CD4-positive, alpha-beta T cell treated with Interleukin-15 for 4 hours (primary cell): Measurements from ENCODE around the gene PSD2.

Source experiments
- DNase-seq: peaks from one replicate; pipeline ENCODE4 v3.0.0-alpha.2; 2020; ENCODE audit warnings: low spot score

PSD2 gene

DNA sequence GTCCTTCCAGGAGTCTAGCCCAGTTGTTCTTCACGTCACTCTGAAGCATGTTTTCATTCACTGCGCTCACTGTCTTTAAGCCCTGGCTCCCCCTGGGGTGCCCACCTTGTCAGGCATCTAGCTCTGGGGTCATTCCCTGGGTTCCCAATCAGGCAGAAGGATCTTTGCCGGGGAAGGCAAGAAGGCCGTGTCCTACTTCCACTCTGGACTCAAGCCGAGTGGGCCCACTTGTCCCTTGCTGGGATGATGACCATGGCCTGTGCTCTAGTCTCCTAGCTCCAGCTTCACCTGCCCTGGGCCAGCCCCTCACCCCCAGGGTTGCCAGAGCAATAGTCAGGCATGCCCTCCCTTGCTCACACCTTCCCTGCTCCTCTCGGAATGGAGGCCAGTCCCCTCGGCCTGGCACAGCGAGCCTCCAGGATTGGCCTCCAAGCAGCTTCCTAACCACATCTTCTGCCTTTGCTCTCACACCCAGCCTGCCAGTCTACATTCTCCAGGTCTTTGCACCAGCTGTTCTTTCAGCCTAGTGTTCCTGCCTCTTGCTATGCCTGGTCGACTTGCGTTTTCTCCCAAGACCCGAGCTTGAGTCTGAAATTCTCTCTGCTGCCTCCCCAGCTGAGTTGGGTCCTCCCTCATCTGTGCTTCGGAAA lies 32.2 kb upstream of the PSD2 start:
- DNase-seq, result no peak

DNA sequence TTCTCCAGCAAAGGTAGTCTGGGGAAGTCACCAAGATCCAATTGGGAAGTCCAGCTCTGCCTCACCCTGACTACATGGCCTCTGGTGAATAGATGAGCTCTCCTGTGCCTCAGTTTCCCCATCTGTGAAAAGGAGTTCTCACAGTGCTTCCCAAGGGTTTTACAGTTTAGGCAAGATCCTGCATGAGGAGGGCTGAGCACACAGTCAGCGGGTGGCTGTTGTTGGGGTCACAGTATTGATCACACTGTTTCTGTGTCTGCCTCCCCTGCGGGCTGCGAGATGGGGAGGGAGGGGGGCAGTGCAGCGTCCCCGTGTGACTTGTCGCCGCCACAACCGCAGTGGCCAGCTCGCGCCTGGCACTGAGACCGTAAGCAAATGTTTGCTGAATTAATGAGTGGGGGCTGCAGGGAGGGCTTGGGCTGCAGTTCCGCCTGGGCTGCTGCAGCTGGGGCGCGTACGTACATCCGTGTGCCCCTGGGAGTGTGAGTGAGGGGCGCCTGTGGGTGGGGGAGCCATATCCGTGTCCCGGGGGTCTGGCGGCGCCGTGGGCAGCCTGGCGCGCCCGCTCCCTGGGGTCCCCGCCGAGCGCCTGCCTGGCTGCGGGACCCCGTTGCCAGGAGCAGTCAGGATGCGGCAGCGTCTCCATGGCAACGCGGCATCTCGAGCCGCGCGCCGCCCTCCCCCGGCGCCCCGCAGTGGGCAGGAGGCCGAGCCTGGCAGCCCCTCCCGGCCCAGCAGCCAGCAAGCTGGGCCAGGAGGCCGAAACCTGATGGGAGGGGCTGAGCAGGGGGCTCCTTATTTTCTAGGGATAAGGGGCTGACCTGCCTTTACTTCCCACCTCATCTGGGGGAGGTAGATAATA lies 31.4 kb upstream of the PSD2 start:
- no peak for DNase-seq

DNA sequence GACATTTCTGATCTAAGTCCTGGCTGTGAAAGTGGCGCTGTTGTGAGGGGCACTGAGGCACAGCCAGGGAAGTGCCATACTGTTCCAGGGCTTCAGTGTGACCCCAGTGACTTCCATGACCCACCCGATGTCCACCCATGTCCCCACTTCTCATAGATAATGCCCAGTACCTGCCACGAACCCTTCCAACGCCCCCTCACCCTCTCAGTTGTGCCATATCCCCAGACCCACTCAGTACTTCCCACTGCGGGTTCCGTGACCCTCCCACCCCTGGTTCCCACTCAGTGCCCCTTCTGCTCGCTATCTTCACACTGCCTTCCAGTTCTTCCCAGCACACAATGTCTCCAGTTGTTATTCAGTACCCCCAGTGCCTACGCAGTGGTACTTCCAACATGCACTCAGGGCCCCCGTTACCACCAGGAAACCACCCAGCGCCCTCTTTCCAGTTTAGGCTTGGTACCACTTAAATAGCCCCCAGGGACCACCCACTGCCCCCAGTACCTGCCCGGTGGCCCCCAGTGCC lies 30.7 kb upstream of the PSD2 start:
- no peak for DNase-seq

DNA sequence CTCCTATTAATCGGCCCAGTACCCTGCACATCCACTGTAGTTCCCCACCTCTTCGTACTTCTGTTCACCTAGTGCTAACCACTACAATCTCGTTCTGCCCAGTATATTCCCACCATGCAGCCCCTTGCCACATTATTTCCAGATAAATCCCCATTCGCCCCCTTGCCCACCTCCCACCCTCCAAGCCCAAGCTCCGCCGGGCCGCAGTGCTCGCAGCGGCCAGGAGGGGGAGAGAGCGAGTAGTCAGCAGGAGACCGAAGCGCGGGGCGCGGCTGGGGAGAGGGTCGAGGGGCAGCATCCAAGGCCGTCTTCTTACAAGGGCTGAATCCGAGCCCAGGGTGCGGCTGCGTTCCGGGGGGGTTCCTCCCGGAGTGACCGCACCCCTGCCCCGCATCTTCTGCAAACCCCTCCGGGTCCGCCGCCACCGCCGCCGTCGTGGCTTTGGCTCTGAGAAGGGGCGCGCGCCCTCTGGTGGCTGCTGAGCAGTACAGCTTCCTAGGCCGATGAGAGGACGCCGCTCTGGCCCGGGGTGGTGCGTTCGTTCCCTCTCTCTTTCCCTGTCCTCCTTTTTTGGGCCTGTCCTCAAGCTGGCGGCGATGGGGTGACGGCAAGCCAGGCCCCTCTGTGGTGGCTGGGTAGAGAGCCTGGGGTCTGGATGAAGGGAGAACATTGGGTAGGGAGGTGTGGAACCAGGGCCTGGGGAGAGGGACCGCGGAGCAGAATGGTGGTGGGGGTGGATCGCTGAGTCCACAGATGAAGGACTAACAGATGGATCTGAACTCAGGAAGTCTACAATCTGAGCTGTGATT lies 30.0 kb upstream of the PSD2 start:
- DNase-seq, result peak; percentile 77

DNA sequence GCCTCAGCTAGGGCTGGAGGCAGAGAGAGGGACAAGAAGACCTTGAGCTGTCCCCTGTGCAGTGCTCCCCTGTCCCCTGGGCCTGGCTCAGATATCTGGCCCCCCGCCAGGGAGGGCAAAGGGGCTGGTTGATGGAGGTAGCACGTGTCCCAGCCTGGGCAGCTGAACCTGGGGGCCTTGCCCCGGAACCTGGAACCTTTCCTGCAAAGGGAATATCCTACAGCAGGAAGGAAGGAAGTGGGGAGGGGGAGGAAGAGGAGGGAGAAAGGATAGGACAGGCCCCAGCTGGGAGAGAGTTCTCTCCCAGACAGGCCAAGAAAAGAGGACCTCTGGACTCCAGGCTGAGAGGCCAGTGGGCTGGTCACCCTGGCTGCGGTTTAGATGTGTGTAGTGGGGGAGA lies 27.6 kb upstream of the PSD2 start:
- DNase-seq, result no peak

DNA sequence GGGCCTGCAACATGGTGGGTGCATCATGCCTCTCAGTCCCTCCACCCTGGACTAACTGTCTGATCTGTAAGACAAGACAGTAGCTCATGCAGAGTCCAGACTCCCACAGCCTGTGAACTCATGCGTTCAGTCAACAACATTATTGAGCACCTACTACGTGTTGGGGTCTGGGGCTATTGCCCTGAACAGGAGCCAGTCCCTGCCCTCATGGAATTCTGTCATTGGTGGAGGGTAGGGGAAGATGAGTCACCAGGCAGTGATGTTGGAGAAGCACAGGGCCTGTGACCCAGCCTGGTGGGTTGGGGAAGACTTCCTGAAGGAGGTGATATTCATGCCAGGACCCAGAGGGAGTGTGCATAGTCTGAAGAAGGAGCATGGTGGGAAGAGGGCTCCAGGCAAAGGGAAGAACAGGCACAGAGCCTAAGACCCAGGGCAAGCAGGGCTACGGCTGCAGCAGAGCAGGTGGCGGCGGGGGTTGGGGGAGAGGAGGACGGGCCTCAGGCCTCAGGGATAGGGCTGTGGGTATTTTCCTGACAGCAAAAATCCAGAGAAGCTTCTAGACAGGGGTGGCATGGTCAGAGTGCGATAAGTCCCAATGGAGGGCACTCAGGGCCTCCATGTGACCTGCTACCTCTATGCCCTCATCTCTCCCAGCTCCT lies 26.7 kb upstream of the PSD2 start:
- DNase-seq, result no peak

DNA sequence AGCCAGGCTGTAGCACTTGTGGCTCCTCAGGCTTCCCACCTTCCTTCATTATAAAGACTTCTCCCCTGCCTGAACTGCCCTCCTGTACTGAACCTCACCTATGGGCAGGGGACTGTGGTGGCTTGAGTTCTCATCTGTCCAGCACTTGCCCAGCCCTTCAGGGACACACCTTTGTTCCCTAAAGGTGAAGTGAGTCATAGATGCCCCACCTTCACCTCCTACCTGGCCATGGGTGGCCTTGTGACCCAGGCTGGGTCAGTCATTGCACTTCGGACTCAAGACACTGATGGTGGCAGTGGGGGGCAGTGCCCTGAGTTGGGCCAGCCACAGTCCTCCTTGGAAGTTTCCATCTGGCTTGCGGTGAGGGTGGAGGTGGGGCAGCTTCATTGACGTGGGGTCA lies 26.1 kb upstream of the PSD2 start:
- no peak for DNase-seq

DNA sequence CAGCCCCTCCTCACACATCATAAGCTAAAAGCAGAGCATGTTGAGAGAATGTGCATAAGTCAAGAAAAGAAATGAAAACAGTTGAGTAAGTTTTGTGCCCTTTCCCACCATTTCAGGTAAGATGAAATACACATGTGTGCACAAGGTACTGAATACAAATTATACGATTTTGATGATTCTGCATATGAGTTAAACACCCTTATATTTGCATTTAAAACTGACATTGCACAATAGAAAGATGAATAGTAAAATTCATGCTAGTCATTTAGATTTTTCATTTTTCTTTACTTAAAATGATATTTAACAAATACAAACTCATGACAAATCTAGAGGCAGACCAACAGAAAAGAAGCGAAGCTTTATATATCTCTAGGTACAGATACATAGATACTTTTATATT lies 24.9 kb upstream of the PSD2 start:
- DNase-seq, result no peak

DNA sequence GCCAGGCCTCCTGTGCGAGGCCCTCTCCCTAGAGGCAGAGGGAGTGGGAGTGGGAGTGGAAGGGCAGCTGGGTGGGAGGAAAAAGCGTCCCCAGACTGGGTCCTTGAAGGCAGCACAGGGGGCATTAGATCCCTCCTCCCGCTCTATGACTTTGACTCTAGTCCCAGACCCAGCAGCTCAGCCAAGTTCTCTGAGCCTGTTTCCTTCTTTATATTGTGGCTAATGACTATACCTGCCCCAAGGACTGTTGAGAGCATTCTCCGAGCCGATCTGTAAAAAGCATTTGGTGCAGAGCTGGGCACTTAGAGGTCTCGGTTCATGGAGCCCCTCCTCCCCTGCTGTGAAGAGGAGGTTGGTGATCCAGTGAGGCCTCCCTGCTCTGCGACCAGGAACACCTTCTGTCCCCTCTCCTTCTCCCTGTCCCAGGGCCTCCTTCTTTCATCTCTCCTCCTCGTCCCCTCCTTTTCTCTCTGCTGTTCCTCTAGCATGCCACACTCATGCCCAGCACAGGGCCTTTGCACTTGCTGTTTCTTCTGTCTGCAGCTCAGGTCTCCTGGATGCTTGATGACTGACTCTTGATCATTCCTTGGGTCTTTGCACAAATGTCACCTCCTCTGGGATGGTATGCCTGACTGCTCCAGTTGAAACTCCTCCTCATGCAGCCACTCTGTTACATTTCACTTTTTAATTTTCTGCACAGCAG lies 23.4 kb upstream of the PSD2 start:
- DNase-seq, result no peak

DNA sequence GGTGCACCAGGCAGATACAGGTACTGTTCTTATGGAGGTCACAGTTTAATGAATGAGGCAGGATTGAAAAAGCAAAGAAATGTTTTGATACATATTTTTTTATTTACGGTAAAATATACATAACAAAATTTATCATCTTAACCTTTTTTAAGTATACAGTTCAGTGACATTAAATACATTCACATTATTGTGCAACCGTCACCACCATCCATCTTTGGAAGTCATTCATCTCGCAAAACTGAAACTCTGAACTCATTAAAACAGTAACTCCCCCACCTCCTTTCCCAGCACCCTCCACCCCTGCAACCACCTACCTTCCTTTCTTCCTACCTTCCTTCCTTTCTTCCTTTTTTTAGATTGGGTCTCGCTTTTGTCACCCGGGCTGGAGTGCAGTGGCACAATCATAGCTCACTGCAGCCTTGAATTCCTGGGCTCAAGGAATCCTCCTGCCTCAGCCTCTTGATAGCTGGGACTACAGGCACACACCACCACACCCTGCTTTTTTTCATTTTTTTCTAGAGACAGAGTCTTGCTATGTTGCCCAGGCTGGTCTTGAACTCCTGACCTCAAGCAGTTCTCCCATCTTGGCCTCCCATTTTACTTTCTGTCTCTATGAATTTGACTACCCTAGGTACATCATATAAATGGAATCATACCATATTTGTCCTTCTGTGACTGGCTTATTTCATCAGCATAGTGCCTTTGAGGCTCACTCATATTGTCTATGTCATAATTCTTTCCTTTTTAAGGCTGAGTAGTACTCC lies 22.5 kb upstream of the PSD2 start:
- no peak for DNase-seq

DNA sequence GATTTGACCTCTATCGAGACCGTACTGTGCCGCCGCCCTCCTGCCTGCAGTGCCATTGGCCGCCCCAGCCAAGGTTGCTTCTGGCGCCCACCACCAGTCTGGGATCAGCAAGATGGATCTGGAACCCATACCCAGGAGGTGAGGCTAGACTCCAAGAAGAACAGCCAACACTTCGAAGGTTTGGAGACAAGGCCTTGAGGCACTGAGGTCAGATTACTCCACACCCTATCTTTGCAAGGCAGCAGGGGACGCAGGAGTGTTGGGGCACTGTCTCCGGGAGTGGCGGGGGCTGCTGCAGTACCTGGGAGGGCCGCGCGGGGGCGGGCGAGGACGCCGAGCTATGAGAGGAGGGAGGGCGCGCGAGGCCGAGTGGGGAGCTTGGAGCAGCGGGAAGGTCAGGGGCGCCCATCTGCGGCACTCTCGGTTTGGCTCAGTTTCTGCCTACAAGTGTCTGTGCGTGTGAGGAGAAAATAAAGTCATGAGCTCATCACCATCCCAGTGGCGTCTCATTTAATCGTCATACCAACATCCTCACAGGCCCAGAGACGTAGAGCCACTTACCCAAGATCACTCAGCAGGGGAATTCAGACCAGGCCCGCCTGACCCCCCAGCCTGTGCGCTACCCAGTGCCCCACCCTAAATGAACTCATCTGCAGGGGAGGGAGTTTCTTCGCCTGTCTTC lies 20.5 kb upstream of the PSD2 start:
- DNase-seq, result peak; percentile 73

DNA sequence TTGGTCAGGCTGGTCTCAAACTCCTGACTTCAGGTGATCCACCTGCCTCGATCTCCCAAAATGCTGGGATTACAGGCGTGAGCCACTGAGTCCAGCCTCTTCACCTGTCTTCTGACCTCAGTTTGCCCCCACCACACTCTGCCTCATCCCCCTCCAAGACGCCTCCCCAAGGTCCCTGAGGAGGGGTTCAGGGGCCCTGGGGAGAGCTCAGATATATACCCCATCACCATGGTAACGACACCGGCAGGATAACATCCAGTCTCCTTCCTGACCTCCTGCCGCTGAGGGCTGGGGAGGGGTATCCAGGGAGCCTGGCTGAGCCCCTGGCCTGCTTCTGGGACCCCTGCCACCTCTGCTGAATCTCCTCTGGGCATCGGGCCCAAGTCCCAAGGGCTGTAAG lies 19.7 kb upstream of the PSD2 start:
- no peak for DNase-seq

DNA sequence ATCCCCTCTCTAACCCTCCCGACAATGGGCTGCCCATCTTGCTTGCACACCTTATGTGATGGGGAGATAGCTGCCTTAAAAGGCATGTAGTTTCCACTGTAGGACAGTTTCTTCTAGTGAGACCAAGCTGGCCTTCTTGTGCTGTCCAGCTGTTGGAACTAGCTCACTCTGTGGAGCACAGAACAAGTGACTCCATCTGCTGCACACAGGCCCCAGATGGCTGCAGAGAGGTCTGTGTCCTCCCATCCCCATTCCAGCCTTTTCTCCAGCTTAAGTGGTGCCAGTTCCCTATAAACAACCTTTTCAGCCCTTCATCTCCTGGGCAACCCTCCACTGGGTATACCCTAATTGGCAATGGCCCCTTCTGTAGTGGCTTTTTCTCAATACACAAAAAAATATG lies 18.7 kb upstream of the PSD2 start:
- DNase-seq, result no peak

DNA sequence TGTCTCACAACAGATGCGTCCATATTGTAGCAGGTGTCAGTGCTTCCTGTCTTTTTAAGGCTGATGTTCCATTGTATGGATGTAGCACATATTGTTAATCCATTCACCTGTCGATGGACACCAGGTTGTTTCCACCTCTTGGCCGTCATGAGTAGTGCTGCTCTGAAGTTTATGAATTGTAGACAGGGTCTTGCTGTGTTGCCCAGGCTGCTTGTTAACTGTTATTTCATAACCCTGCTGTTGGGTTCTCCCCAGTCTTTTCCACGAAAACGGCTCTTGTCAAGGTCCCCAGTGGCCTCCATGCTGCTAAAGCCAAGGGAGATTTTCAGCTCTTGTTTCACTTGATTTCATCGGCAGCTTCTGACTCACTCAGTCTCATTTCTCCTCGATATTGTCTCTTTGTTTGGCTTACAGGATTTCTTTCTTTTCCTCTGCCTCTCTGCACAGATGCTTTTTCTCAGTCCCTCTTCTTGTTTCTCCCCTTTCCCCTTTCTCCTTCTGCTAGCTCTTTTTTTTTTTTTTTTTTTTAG lies 12.1 kb upstream of the PSD2 start:
- no peak for DNase-seq

DNA sequence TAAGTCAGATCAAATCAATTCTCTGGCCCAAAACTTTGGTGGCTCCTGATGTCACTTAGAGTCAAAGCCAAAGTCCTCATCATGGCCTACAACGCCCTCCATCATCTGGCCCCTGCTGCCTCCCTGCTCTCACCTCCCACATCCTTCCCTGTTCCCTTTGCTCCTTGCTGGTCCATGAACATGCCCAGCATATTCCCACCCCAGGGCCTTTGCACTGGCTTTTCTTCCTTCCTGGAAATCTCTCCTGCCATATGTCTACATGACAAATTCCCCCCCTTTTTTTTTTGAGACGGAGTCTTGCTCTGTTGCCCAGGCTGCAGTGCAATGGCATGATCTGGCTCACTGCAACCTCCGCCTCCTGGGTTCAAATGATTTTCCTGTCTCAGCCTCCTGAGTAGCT lies 11.1 kb upstream of the PSD2 start:
- DNase-seq, result no peak

DNA sequence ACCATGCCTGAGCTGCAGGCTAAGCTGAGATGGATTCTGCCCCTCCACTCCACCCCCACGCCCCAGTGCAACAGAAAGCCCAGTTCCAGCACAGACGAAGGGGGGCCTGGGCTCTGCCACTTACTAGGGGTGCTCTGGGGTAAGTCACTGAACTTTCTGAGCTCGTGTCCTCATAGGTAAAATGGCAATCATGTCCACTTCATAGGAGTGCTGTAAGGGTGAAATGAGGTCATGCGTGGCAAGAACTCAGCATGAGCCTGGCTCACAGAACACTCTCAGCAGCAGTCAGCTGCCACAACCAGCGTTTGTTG lies 8.4 kb upstream of the PSD2 start:
- no peak for DNase-seq

DNA sequence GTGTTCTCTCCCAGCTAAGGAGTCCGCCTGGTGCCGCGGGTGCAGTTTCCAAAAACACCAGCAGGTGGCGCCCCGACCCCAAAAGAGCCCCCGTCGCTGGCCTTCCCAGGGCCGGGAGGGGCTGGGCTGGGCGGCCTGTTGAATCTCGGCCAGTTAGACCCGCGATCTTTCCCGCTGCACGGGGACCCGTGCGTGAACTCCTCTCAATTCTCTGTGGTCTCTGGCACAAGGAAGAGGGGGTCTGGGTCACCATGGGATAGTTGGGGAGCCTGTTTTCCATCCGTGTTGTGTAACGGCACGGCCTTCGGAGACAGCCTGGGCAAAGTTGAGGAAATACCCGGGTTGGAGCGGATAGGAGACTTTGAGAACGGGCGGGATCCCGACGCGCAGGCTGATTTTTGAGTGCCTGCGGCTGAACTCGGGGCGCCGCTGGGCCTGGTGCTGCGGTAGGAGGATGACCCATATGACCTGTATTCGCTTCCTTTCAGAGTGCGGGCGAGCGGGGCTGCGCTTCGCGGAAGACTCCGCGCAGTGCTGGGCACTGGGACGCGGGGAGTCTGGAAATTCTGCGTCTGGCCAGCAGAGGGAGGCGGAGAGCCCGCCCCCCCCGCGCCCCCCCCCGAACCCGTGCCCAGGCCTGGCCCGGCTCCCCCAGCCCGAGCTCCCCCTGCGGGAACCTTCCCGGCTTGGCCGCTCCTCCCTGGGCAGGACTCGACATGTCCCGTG lies 7.9 kb upstream of the PSD2 start:
- peak; percentile 83 for DNase-seq

DNA sequence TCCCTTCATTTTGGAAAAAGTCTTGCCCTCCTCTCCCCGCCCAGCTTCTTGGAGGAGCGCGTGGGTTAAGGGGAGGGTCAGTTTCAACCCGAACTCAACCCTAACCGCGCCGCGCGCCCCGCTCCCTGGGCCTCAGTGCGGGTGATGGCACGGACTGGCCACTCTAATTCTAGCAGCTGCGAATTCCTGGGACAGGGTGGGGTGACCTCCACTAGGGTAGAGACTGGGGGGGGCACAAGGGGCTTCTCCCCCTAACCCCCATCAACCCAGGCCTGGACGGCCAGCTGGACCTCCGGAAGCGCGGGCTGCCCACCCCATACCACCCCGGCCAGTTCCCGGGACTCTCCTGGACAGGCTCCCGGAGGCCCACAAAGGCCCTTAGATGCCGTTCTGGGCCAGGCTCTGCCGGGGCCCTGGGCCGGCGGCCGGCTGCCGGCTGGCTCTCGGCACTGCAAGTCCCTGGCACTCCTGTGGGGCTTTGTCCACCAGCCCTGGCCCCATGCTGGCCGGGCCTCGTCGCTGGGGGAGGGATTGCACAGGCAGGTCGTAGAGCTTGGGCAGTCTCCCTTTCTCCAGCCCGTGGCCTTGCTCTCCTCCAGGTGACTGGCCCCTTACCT lies 7.2 kb upstream of the PSD2 start:
- DNase-seq, result no peak
